GM19025 (cell line): Measurements from ENCODE around the gene CRYGC.
"Not testable (repeated sequence)": the region's sequence is repeated elsewhere in the genome, so short reads cannot be mapped to it uniquely, and the experiment has no call there.

ENCODE experiments used
- ATAC-seq: cut with Tn5 transposase; IDR thresholded peaks from one replicate; pipeline ENCODE4 v1.9.1; 2021; ENCODE audit warnings: mild to moderate bottlenecking, low read depth, moderate library complexity; ENCODE audit not compliant: unreplicated experiment

CRYGC gene

DNA sequence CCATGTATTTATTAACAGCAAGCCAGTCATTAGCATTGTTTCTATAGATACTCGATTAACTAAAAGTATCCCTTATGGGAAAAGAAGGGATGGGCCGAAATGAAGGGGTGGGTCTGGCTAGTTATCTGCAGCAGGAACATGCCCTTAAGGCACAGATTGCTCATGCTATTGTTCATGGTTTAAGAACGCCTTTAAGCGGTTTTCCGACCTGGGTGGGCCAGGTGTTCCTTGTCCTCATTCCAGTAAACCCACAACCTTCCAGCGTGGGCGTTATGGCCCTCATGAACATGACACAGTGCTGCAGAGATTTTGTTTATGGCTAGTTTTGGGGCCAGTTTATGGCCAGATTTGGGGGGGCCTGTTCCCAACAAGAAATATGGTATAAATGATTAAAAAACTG, 8.7 kb upstream of the CRYGC start:
- not testable (repeated sequence) for ATAC-seq

DNA sequence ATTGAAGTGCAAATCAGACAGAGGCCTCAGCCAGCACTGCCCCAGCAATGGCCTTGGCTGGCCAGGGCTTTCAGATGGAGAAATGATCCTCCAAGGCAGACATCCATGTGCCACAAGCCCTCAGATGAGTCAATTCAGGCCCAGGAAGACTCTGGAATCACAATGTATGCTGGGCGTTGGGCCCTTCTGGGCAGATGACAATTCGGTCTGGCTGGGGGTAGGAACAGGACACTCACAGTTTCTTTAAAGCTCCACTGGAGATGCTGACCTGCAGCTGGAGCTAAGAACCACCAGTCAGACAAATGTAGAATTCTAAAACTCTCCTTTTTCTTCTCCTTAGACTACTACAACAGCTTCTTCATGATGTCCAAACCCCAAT, 7.1 kb upstream of the CRYGC start:
- ATAC-seq = no peak

DNA sequence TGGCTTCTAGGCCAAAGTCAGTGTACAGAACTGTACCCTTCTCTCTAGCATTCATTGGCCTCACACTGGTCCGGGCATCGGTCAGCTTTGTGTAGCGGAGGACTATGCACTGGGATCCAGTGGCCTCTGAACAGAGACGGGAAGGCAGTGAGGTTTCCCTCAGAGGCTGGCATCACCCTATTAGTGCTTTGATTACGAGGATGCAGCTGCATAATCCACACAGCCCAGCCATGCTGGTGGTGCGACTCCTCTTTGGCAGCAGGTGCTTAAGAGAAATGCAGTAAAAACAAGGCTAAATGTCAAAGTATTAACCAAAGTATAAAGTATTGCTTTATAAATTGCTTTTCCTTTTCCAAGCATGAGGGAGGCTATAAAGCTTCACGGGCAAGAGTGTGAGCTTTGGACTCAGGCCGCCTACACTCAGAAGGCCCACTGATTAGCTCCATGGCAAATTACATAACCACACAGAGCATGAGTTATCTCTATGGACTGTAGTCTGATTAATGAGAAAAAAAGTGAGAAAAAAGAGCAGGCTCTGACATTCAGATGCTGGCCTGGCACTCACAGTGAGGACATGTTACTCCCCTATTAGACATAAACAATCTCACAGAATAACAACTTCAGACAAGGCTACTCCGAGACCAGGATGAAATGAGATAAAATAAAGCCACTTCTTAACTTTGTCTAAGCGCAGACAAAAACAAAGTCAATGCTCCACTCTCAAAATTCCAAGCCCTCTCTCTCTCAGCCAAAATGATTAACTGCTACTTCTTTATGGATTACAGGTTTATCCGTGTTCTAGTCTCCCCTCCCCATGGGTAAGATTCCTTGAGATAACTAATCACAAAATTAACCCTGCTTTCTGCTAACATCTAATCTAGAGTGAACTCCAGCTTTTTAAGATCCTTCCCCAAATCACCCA, 6.4 kb upstream of the CRYGC start:
- no peak for ATAC-seq

DNA sequence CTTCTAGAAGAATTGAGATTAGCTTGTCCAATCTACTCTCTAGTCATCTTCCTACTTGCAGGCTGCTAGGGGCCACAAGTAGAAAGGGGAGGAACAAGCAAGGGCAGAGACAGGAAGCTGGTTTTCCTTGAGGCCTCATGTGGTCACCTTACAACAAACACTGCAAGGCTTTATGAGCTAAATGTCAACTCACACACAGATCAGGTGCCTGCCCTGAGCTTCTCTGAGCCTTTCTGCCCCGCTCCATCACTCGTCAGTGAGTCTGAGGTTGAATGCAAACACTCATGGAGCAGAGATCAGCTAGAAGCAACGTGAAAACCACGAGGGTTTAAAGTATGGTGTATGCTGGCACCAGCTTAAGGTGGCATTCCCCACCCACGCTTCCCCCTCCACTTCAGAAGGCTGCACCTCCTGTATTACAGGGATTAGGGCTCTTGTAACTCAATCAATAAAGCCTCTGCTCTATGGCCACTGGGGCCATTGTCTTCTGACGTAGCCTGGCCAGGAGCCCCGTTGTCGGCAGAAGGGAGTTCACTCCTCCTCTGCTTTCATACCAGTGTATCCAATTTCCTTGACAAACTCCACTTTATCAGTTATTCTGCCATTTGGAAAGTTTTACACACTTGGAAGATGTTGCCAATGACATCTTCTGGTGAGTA, 5.4 kb upstream of the CRYGC start:
- ATAC-seq = no peak

DNA sequence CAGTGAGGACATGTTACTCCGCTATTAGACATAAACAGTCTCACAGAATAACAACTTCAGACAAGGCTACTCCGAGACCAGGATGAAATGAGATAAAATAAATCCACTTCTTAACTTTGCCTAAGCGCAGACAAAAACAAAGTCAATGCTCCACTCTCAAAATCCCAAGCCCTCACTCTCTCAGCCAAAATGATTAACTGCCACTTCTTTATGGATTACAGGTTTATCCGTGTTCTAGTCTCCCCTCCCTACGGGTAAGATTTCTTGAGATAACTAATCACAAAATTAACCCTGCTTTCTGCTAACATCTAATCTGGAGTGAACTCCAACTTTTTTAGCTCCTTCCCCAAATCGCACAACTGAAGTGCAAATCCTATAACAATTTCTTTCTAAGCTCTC, 1.1 kb upstream of the CRYGC start:
- ATAC-seq = no peak

DNA sequence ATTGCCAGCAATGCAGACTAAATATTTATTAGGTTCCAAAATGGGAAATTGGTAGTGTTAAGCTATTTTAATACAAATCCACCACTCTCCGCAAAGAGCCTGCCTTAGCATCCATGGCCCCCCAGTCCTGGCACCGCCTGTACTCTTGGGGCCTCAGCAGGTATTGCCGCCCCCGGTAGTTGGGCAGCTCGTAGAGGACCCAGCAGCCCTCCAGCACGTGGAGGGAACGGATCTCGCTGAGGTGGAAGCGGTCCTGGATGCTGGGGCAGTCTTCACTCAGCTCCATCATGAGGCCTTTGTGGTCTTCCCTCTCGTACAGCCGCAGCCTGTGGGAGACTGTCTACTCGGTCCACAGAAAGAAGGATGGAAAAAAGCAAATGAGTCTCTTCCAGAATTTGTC, 1.5 kb downstream of the CRYGC start:
- no peak for ATAC-seq

DNA sequence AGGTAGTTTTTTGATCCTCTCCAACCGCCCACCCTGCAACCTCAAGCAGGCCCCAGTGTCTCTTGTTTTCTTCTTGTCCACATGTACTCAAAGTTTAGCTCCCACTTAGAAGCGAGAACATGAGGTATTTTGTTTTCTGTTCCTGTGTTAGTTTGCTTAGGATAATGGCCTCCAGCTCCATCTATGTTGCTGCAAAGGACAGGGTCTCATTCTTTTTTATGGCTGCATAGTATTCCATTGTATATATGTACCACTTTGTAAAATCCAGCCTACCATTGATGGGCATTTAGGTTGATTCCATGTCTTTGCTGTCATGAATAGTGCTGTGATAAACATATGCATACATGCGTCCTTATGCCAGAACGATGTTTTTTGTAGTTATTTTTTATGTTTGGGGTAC, 2.5 kb downstream of the CRYGC start:
- no peak for ATAC-seq

DNA sequence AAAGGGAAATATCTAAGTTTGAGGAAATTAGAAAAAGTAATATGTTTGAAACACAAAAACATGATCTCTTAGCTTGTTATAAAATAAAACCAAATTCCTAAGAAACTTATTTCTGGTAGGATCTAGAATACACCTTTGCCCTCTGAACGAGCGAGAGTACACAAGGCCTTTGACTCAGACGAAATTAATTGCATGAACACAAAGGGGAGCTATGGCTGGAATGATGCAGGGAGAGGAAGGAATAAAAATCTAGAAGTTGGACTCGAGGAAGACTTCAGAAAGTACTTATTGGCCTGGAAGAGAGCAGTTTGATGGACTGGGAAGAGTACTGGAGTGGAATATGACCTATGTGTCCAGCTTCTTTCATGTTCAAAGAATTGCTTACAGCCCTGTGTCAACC, 4.4 kb downstream of the CRYGC start:
- no peak for ATAC-seq

DNA sequence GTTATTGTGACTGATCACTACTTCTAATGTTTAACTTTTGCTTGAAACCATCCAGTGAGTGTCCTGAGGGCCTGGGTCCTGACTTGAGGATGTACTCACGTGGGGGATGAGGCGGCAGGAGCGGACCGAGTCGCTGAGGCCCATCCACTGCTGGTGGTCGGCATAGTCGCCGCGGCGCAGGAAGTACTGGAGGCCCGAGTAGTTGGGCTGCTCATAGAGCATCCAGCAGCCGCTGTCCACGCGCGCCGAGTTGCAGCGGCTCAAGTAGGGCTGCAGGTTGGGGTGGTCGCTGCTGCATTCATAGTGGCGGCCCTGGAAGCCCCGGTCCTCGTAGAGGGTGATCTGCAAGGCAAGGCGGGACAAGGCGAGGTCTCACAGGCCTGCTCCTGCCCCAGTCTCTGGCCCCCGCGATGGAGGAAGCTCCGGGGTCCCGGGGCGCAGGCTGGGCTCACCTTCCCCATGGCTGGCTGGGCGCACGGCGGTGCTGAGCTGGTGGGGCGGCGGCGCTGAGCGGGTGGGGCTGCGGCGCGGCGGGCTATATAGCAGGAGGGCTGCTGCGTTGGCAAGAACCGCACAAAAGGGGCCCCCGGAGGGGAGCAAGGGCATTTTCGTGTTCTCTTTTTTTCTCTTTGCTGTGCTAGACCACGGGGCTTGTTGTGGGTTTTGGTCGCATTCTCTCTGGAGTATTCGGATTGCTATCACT, 5.5 kb downstream of the CRYGC start, which contains the start of gene CRYGD:
Gene CRYGD, minus strand, starts transcription at position 512 of the 703 bp plus-strand sequence. Its CDS starts 51 bp downstream, at position 461.
- ATAC-seq = not testable (repeated sequence)

DNA sequence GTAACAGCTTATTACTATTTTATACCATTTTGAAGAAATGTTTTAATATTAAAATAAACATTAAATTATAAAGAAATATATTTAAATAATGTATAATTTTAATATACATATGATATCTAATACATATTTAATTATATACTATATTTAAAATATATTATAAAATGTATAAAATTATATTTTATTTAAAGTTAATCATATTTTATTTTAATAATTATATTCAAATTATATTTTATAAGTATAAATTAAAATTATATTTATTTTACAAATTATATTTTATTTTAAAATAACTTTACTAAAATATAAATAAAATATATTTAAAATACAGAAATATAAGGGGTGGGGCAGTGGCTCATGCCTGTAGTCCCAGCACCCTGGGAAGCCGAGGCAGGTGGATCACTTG, 7.4 kb downstream of the CRYGC start:
- ATAC-seq = no peak

DNA sequence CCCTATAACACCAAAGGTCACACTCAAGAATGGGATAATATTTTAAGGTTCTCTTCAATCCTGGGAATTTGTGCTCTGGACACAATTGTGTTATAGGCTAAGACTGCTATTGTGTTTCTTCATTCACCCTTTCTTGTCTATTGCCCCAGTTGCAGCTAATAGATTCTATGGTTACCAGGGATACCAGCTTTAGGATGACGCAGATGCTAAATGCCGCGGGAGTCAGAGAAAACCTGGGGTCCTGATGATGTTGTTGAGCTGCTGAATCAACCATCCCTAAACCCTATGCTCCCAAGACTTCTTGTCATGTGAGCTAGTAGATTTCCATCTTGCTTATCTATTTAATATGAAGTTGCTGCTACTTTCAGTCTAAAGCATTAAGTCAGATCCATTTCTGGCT, 10.7 kb downstream of the CRYGC start:
- ATAC-seq = no peak

DNA sequence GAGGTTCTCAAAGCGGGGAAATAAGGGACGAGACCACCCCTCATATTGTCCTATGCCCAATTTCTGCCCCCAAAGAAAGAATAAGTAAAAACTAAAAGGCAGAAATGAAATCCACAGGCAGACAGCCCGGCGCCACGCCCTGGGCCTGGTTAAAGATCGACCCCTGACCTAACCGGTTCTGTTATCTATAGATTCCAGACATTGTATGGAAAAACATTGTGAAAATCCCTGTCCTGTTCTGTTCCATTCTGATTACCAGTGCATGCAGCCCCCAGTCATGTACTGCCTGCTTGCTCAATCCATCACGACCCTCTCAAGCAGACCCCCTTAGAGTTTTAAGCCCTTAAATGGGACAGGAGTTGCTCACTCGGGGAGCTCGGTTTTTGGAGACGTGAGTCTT, 12.2 kb downstream of the CRYGC start:
- not testable (repeated sequence) for ATAC-seq

DNA sequence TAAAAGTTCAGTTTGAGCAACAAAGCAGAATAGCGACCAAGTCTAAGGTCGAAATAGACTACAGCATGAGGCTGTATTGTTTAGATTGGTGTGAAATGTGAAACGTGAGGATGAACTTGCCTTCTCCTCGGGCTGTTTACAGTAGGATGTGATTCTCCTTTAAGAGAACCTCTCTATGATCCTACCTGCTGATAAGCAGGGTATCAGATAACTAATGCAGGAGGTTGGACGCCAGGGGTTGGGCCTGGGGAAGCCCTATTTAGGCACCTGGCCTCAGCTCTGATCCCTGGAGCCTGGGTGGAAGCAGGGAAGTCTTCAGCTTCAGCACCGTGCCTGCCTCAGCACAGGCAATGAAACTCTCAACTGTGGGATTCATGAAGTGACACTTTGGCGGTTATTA, 16.7 kb downstream of the CRYGC start:
- ATAC-seq = no peak

DNA sequence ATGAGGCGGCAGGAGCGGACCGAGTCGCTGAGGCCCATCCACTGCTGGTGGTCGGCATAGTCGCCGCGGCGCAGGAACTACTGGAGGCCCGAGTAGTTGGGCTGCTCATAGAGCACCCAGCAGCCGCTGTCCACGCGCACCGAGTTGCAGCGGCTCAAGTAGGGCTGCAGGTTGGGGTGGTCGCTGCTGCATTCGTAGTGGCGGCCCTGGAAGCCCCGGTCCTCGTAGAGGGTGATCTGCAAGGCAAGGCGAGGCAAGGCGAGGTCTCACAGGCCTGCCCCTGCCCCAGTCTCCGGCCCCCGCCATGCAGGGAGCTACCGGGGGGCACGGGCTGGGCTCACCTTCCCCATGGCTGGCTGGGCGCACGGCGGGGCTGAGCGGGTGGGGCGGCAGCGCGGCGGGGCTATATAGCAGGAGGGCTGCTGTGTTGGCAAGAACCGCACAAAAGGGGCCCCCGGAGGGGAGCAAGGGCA, 17.3 kb downstream of the CRYGC start:
- ATAC-seq = not testable (repeated sequence)

DNA sequence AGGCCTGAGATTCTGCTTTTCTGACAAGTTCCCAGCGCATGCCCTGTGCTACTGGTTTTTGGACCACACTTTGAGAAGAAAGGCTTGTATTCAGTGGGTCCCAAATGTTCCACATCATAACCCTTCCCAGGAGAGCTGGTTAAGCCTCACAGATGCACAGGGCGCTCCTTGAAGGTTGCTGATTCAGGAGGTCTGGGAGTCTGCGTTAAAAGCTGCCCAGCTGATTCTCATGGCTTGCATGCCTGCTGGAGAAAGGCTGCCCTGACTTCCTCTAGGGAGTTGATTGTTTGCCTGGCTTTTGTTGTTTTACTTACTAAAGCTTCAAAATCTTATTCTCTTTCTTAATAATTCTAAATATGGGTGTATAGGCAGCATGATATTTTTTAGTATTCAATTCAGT, 26.0 kb downstream of the CRYGC start:
- no peak for ATAC-seq

DNA sequence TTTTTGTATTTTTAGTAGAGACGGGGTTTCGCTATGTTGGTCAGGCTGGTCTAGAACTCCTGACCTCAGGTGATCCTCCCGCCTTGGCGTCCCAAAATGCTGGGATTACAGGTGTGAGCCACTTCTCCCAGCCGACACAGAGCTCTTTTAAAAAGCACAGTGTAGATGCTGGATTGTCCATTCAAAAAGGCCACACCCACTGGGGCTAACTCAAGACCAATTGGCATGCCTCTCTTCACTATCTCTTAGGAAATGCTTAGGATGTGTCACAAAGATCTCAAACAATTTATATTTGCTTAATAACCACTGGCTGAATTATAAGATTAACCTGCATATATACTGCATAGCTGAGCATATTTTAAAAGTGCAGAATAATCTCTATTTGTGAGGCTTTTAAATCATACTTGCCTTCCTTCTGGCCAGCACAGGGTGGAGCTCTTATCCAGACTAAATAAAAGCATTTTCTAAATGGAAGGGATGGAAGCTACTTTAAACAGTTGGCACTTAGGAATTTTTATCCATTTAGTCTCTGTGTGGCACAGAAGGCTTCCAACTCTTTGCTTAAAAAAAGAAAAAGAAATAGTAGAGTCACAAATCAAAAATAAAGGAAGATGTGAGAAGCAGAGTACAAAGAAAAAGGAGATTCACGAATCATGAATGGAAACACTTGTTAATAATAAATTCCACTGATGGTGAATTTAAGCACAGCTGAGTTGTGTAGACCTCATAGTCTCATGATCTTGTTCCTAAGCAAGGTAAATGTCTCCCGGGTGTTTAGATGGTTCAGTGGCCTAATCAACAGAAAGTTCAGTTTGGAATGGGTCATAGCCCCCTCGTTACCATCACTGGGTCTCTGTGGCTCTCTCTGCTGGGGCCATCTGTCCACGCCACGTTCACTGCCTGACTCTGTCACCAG, 27.7 kb downstream of the CRYGC start:
- ATAC-seq = no peak

DNA sequence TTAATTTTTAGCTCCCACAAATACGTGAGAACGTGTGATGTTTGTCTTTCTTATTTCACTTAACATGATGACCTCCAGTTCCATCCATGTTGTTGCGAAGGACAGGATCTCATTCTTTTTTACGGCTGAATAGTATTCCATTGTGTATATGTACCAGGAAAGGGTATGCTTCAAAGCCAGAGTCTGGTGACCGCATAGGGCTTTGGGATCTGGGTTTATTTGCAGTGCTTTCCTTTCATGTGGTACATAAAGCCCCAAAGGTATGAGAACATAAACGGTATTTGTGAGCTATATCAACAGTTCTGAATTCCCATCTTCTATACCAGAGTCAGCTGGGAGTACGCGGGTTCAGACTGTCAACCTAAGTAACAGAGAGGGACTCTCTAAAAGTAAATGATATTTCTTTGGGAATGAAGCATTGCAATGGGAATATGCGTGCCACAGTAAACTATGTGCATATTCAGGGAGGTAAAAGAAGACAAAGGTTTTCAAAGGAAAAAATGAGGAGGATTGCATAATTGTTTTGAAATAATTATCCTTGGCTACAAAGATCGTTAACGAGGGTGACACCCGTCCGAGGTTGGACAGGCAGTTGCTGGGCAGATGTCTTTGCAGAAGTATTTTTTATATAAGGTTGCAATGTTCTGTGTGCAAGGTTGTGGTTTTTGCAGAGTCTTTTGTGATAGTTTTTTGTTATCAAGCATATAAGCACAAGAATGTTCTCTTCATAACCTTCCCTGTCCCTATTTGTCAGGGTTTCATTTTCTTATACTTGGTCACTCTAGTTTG, 29.8 kb downstream of the CRYGC start:
- no peak for ATAC-seq

DNA sequence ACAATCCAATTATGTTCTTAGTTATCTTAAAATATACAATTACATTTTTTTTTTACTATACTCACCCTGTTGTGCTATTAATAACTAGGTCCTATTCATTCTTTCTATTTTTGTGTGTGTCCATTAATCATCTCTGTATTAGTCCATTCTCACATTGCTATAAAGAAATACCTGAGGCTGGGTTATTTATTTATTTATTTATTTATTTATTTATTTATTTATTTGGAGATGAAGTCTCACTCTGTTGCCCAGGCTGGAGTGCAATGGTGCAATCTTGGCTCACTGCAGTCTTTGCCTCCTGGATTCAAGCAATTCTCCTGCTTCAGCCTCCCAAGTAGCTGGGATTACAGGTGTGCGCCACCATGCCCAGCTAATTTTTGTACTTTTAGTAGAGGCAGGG, 30.9 kb downstream of the CRYGC start:
- ATAC-seq = not testable (repeated sequence)

DNA sequence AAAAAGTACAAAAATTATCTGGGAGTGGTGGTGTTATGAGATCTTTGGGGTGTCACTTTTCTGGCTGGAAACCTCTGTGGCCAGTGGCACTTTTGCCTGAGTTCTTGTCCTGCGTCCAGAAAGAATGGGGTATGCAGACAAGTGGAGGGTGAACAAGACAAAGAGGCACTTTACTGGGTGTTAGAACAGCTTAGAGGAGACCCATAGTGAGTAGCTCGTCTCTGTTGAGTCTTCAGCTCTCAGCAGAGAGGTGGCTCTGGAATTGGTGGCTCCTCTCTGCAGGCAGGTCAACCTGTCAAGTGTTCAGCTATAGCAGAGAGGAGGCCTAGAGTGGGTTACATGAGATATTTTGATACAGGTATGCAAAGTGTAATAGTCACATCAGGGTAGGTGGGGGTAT, 31.4 kb downstream of the CRYGC start:
- no peak for ATAC-seq
